Amniotic stem cell (primary cell): ENCODE results near the gene ZNF804B.

ENCODE experiments used
- DNase-seq: peaks from one replicate; lab custom pipeline; 2025; lab: John Stamatoyannopoulos, UW

The ZNF804B gene

GRCh38 chr7:88969167-88969566 is 209.7 kb downstream of the ZNF804B start:
- no peak for DNase-seq

GRCh38 chr7:88985295-88985694 is 225.8 kb downstream of the ZNF804B start:
- no peak for DNase-seq

- DNase-seq = no peak
These were observed 241.8 kb downstream of the ZNF804B start for GRCh38 chr7:89001306-89001705.

GRCh38 chr7:89002981-89003956 is 243.8 kb downstream of the ZNF804B start:
- no peak for DNase-seq

- DNase-seq = no peak
These were observed 252.5 kb downstream of the ZNF804B start for GRCh38 chr7:89012016-89012415.

- no peak for DNase-seq
These were observed 258.2 kb downstream of the ZNF804B start for GRCh38 chr7:89017695-89018094.

- DNase-seq = no peak
These were observed 262.2 kb downstream of the ZNF804B start for GRCh38 chr7:89021741-89022140.

- no peak for DNase-seq
These were observed 263.7 kb downstream of the ZNF804B start for GRCh38 chr7:89023206-89023605.

GRCh38 chr7:89023877-89024276 is 264.4 kb downstream of the ZNF804B start:
- DNase-seq = no peak

- no peak for DNase-seq
These were observed 268.3 kb downstream of the ZNF804B start for GRCh38 chr7:89027781-89028180.

- DNase-seq = no peak
These were observed 268.8 kb downstream of the ZNF804B start for GRCh38 chr7:89028319-89028718.

GRCh38 chr7:89029864-89030263 is 270.4 kb downstream of the ZNF804B start:
- DNase-seq = no peak

- DNase-seq = no peak
These were observed 281.7 kb downstream of the ZNF804B start for GRCh38 chr7:89041240-89041639.

GRCh38 chr7:89042940-89043339 is 283.4 kb downstream of the ZNF804B start:
- DNase-seq = no peak

GRCh38 chr7:89049043-89049442 is 289.5 kb downstream of the ZNF804B start:
- DNase-seq = no peak

GRCh38 chr7:89053130-89053529 is 293.6 kb downstream of the ZNF804B start:
- no peak for DNase-seq

GRCh38 chr7:89054361-89054760 is 294.9 kb downstream of the ZNF804B start:
- DNase-seq = no peak

GRCh38 chr7:89060234-89060633 is 300.7 kb downstream of the ZNF804B start:
- no peak for DNase-seq

GRCh38 chr7:89064831-89065230 is 305.3 kb downstream of the ZNF804B start:
- DNase-seq = no peak

GRCh38 chr7:89067048-89067447 is 307.5 kb downstream of the ZNF804B start:
- DNase-seq = no peak

- no peak for DNase-seq
These were observed 312.6 kb downstream of the ZNF804B start for GRCh38 chr7:89072081-89072480.

- DNase-seq = no peak
These were observed 314.3 kb downstream of the ZNF804B start for GRCh38 chr7:89073776-89074175.

GRCh38 chr7:89077992-89078391 is 318.5 kb downstream of the ZNF804B start:
- no peak for DNase-seq

- no peak for DNase-seq
These were observed 326.1 kb downstream of the ZNF804B start for GRCh38 chr7:89085580-89085979.
